NT2/D1 (cell line): Measurements from ENCODE around the gene H2BK1.

Experiments
- DNase-seq: peaks from one replicate; pipeline ENCODE4 v3.0.0-alpha.2; 2011; ENCODE audit warnings: low read depth, low spot score
- H3K27me3 ChIP-seq: 2 replicates; pipeline ENCODE4 v1.6.0; 2011; ENCODE audit warnings: mild to moderate bottlenecking; ENCODE audit not compliant: insufficient read length, insufficient read depth
- H3K36me3 ChIP-seq: 2 replicates; pipeline ENCODE4 v1.6.1; 2011; ENCODE audit warnings: mild to moderate bottlenecking, low read length, mixed read lengths; ENCODE audit not compliant: insufficient read depth, insufficient read length
- H3K4me1 ChIP-seq: 2 replicates; pipeline ENCODE4 v1.5.1; 2011; ENCODE audit not compliant: insufficient read depth, insufficient read length
- H3K4me3 ChIP-seq: 2 replicates; pipeline ENCODE4 v1.5.1; 2011; ENCODE audit warnings: low read depth; ENCODE audit not compliant: insufficient read length
- H3K9ac ChIP-seq: 2 replicates; pipeline ENCODE4 v1.6.0; 2011; ENCODE audit warnings: low read depth; ENCODE audit not compliant: insufficient read length
- H3K9me3 ChIP-seq: 2 replicates; pipeline ENCODE4 v1.5.1; 2011; ENCODE audit warnings: mild to moderate bottlenecking, low read length; ENCODE audit not compliant: insufficient read depth
- SUZ12 ChIP-seq: IDR thresholded peaks from 2 replicates; pipeline ENCODE4 v1.6.1; 2011; ENCODE audit not compliant: insufficient read length, insufficient read depth; ENCODE audit errors: extremely low read depth
- YY1 ChIP-seq: IDR thresholded peaks from 2 replicates; pipeline ENCODE4 v1.6.1; 2011; ENCODE audit not compliant: insufficient read length, insufficient read depth
- ZNF274 ChIP-seq: IDR thresholded peaks from 2 replicates; pipeline ENCODE4 v1.6.1; 2011; ENCODE audit warnings: mild to moderate bottlenecking, low read depth, low read length

Gene H2BK1

DNA sequence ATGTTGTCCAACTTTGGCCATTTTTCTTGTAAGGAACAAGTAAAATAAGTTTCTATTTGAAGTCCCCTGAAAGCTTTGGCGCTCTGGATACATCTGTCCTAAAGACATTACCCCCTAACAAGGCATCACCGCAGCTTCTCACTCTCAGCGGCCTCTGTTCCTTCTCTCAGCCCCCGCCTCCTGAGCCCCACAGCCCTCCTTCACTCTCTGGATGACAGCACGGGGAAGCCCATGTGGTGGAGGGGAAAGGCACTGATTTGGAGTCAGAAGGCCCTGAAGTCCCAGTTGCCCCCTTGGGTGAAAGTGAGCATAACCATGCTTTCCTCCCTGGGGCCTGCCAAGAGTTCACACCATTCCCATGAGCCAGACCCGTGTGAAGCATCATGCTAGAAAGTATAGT is 4.6 kb downstream of the H2BK1 start:
- Histone ChIP-seq H3K36me3 (no peaks in the 10 kb centered on the region), H3K4me1 (no peaks in the 10 kb centered on the region), H3K9ac (no peak overlapping the region), H3K27me3 (no peaks in the 10 kb centered on the region), H3K4me3 (no peak overlapping the region), H3K9me3 (no peaks in the 10 kb centered on the region)
- TF ChIP-seq YY1 (no peak), ZNF274 (no peak), SUZ12 (no peak)
- DNase-seq: no peak

DNA sequence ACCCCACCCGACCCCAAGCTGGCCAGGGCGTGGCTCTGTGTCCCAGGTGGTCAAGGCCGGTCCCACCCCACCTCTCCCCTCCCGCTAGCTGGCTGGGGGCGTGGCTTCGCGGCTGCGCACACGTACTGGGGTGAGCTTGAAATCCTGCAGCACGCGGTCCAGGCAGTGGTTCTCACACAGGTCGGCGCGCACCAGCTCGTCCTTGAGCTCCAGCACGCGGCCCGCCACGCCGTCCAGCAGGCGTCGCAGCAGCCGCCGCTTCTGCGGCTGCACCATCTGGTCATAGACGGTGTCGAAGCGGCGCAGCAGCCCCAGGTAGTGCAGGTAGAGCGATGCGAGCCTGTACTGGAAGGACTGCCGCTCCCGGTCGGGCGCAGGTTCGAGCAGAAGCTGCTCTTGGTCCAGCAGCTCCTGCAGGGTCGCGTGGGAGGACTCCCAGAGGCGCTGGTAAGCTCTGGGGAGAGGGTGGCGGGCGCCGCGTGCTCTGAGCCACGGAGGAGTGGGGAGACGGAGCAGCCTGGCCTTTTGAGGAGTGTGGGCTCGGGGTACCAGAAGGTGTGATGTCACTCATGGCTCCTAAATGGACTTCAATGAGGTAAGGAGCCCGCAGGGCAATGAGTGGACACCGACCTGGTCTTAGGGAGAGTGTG is 5.8 kb downstream of the H2BK1 start:
- H3K36me3 ChIP-seq: no peaks in the 10 kb centered on the region
- H3K4me3 ChIP-seq: no peak overlapping the region
- no peaks in the 10 kb centered on the region for H3K9me3 ChIP-seq
- H3K4me1 ChIP-seq: peaks cover 3% of the 10 kb centered on the region
- no peak for DNase-seq
- no peak overlapping the region for H3K9ac ChIP-seq
- H3K27me3 ChIP-seq: no peaks in the 10 kb centered on the region
- no peak for TF ChIP-seq SUZ12
- no peak for TF ChIP-seq ZNF274
- no peak for TF ChIP-seq YY1

DNA sequence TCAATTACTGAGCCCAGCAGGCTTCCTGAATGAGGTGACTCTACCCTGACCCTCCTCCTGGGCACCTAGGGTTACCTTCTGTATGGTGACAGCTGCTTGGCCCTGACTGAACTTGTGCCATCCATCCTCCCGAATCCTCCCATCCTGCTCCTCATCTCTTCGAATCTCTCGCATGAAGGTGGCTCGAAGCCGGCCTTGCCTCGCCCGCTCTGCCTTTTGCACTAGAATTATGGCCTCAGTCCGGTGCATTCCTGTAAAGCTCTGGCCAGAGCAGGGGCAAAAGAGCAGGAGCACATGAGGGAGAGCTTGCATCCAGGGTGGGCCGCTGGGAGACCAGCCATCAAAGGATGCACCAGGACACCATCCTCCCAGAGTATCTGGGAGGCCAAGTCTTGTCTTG is 7.5 kb downstream of the H2BK1 start:
- no peak overlapping the region for H3K9ac ChIP-seq
- peaks cover 6% of the 10 kb centered on the region for H3K4me1 ChIP-seq
- no peak overlapping the region for H3K4me3 ChIP-seq
- no peaks in the 10 kb centered on the region for H3K9me3 ChIP-seq
- H3K36me3 ChIP-seq: no peaks in the 10 kb centered on the region
- no peak for TF ChIP-seq SUZ12
- TF ChIP-seq ZNF274: no peak
- TF ChIP-seq YY1: no peak
- H3K27me3 ChIP-seq: no peaks in the 10 kb centered on the region
- no peak for DNase-seq

DNA sequence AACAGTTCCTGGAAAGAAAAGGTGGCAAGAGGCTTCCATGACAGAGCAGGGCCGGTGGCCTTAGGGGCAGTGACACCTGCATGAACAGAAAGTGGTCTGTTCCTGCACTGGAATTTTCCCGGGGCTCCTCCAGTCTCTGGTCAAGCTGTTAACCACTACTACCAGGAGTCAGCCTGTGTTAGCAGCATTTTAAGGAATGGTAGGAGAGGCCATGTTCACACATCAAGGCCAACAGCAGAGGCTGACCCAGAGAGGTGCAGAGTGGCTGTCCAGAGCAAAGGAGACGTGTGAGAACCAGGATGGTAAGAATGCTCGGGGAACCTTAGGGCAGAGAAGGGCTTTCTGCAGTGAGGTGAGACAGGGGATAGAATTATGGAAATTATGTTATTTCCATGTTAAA is 8.5 kb downstream of the H2BK1 start:
- no peaks in the 10 kb centered on the region for H3K36me3 ChIP-seq
- TF ChIP-seq ZNF274: no peak
- TF ChIP-seq SUZ12: no peak
- TF ChIP-seq YY1: no peak
- H3K9ac ChIP-seq: no peak overlapping the region
- no peak for DNase-seq
- H3K9me3 ChIP-seq: no peaks in the 10 kb centered on the region
- no peak overlapping the region for H3K4me3 ChIP-seq
- H3K27me3 ChIP-seq: no peaks in the 10 kb centered on the region
- peaks cover 6% of the 10 kb centered on the region for H3K4me1 ChIP-seq

DNA sequence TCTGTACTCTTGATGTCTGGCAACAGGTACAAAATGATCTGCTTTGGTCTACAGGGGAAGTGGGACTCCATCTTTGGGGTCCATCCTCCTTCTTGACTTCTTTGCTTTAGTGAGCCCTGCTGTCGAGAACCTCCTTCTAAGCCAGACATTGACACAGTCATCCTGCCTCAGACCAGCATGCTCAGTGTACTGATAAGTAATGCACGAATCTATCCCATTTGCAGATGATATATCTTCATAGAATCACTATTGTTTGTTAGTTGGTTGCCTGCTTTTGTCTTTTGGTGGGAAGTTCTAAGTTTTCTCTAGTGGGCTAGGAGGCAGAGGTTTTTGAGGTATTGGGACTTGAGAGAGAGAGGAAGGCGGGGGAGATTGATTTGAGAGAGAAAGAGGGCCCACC is 8.9 kb downstream of the H2BK1 start:
- TF ChIP-seq YY1 (no peak), ZNF274 (no peak), SUZ12 (no peak)
- Histone ChIP-seq H3K27me3 (no peaks in the 10 kb centered on the region), H3K4me3 (no peak overlapping the region), H3K36me3 (no peaks in the 10 kb centered on the region), H3K9ac (no peak overlapping the region), H3K9me3 (no peaks in the 10 kb centered on the region), H3K4me1 (peaks cover 6% of the 10 kb centered on the region)
- DNase-seq: no peak

DNA sequence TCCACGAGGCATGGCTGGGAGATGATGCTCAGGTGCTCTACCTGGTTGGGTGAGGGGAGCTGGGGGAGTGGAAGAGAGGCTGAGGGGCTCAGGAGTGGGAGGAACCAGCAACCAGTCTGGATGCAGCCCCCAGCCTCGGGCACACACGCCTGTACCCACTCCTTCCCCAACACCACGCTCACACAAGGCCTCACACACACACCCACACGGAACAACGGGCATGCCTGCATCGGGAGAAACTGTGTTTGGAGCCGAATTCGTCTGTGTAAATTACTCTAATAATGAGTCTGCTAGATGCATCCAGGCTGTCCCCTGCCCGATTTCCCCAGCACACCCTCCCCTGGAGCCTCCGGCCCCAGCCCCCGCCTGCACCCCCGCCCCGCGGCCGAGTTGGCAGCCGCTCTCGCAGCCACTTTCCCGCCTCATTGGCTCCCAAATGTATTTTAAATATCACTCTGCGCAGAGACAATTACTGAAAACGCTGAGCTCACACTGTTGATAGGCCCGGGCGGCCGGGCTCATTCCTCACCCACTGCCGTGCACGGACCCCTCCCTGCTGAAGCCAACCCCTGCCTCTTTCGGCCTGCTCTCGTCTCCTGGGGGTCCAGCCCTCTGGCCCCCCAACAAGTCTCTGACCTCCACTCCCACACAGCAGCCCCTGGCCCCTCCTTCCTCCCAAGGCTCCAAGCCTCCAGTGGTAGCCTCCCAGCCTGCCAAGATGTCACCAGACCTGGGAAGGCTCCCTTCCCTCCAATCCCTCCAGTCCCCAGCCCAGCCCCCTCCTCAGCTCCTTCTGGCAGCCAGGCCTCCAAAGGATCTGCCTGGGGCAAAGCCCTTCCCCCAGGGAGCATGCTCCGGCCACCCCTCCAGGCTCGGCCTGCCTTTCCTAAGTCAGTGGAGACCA is 11.1 kb downstream of the H2BK1 start:
- no peaks in the 10 kb centered on the region for H3K9me3 ChIP-seq
- no peaks in the 10 kb centered on the region for H3K36me3 ChIP-seq
- H3K4me3 ChIP-seq: no peak overlapping the region
- H3K27me3 ChIP-seq: no peaks in the 10 kb centered on the region
- peak; percentile 40 for DNase-seq
- H3K4me1 ChIP-seq: peaks cover 6% of the 10 kb centered on the region
- TF ChIP-seq ZNF274 (no peak), YY1 (no peak), SUZ12 (no peak)
- H3K9ac ChIP-seq: peak overlapping the region; percentile 64

DNA sequence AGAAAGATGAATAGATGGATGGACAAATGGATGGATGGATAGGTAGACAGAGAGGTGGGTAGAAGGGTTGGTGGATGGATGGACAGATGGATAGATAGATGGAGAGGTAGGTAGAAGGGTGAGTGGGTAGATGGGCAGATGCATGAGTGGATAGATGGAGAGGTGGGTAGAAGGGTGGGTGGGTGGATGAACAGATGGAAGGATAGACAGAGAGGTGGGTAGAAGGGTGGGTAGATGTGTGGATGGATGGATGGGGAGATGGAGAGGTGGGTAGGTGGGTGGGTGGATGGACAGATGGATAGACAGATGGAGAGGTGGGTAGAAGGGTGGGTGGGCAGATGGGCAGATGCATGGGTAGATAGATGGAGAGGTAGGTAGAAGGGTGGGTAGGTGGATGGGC is 12.4 kb downstream of the H2BK1 start:
- Histone ChIP-seq H3K9me3 (no peaks in the 10 kb centered on the region), H3K36me3 (no peaks in the 10 kb centered on the region), H3K27me3 (no peaks in the 10 kb centered on the region), H3K4me3 (no peak overlapping the region), H3K4me1 (peaks cover 9% of the 10 kb centered on the region), H3K9ac (no peak overlapping the region)
- DNase-seq: no peak
- TF ChIP-seq YY1: no peak
- no peak for TF ChIP-seq SUZ12
- no peak for TF ChIP-seq ZNF274
